Nephron progenitor cell (in vitro differentiated cells): ENCODE measurements around the gene HS6ST3.

Experiments used
- DNase-seq: peaks from one replicate; pipeline ENCODE4 v3.0.0; 2021
- H3K27ac Mint-ChIP-seq: 2 replicates; pipeline ENCODE4 v1.8.0; 2021; ENCODE audit warnings: mild to moderate bottlenecking, moderate library complexity, mixed read lengths
- H3K27me3 Mint-ChIP-seq: 2 replicates; pipeline ENCODE4 v1.8.0; 2021; ENCODE audit warnings: mild to moderate bottlenecking, low read depth, mixed read lengths; ENCODE audit not compliant: poor library complexity
- H3K36me3 Mint-ChIP-seq: 2 replicates; pipeline ENCODE4 v1.8.0; 2021; ENCODE audit warnings: low read depth, mixed read lengths
- H3K4me1 Mint-ChIP-seq: 2 replicates; pipeline ENCODE4 v1.8.0; 2021; ENCODE audit warnings: mixed read lengths
- H3K4me3 Mint-ChIP-seq: 2 replicates; pipeline ENCODE4 v1.8.0; 2021; ENCODE audit warnings: mild to moderate bottlenecking, moderate library complexity, mixed read lengths
- H3K9me3 Mint-ChIP-seq: 2 replicates; pipeline ENCODE4 v1.8.0; 2021; ENCODE audit warnings: mild to moderate bottlenecking, moderate library complexity, mixed read lengths
- TF ChIP-seq, protein P1 (sequence below): fragments of 200-600 bp; sonication (generic); IDR thresholded peaks from 2 replicates; pipeline ENCODE4 v1.5.0; 2021; ENCODE audit warnings: antibody characterized with exemption

The HS6ST3 gene

GRCh38 chr13:96243376-96243775, 153.5 kb downstream of the HS6ST3 start:
- Mint-ChIP-seq H3K4me3 (no peak overlapping the region), H3K36me3 (no peaks in the 10 kb centered on the region), H3K4me1 (peaks cover 23% of the 10 kb centered on the region), H3K27me3 (peaks cover 3% of the 10 kb centered on the region), H3K9me3 (no peaks in the 10 kb centered on the region), H3K27ac (no peak overlapping the region)
- TF ChIP-seq, protein P1, sequence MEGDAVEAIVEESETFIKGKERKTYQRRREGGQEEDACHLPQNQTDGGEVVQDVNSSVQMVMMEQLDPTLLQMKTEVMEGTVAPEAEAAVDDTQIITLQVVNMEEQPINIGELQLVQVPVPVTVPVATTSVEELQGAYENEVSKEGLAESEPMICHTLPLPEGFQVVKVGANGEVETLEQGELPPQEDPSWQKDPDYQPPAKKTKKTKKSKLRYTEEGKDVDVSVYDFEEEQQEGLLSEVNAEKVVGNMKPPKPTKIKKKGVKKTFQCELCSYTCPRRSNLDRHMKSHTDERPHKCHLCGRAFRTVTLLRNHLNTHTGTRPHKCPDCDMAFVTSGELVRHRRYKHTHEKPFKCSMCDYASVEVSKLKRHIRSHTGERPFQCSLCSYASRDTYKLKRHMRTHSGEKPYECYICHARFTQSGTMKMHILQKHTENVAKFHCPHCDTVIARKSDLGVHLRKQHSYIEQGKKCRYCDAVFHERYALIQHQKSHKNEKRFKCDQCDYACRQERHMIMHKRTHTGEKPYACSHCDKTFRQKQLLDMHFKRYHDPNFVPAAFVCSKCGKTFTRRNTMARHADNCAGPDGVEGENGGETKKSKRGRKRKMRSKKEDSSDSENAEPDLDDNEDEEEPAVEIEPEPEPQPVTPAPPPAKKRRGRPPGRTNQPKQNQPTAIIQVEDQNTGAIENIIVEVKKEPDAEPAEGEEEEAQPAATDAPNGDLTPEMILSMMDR: no peak
- DNase-seq: no peak

DNA sequence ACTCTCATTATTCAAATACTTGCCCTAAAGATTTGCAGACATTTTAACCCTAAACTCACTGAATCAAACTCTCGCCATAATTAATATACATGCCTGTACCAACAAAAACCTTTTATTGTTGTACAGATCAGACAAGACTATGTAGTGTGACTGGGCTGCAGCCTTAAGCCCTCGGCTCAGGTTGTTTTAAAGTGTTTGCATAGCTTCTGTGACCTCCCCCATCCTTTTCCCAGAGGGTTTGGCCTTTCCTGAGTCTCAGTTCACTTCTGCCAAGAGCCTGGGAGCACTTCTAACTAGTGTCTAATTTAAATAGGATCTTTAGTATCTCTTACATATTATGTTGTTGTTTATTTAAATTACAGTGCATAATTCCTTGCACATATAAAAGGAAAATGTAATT, 158.2 kb downstream of the HS6ST3 start:
- Mint-ChIP-seq H3K9me3 (peaks cover 4% of the 10 kb centered on the region), H3K36me3 (no peaks in the 10 kb centered on the region), H3K27me3 (no peaks in the 10 kb centered on the region), H3K4me3 (no peak overlapping the region), H3K4me1 (peaks cover 30% of the 10 kb centered on the region), H3K27ac (no peak overlapping the region)
- DNase-seq: peak; percentile 4
- TF ChIP-seq, protein P1: no peak

GRCh38 chr13:96248996-96249395, 159.1 kb downstream of the HS6ST3 start:
- Mint-ChIP-seq H3K36me3 (no peaks in the 10 kb centered on the region), H3K27me3 (no peaks in the 10 kb centered on the region), H3K9me3 (peaks cover 4% of the 10 kb centered on the region), H3K4me1 (peaks cover 30% of the 10 kb centered on the region), H3K27ac (peak overlapping the region; percentile 11), H3K4me3 (no peak overlapping the region)
- DNase-seq: no peak
- TF ChIP-seq, protein P1: no peak

DNA sequence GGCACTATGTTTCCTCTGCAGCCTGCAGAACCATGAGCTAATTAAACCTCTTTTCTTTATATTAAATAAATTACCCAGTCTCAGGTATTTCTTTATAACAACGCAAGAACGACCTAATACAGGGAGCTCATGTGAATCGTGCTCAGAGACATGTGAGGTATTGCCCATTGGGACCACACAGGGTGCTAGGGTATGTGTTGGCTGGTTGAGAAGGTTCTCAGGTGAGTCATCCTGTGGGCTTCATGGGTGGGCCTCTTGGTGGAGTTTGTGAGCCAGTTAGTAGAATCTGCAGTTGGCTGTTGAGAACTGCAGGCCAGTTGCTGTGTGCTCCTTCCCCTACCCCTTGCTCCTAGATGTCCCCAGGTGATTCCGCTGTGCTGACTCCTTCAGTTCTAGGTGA, 163.0 kb downstream of the HS6ST3 start:
- Mint-ChIP-seq H3K27me3 (no peaks in the 10 kb centered on the region), H3K36me3 (no peaks in the 10 kb centered on the region), H3K9me3 (peaks cover 4% of the 10 kb centered on the region), H3K27ac (no peak overlapping the region), H3K4me1 (peaks cover 10% of the 10 kb centered on the region), H3K4me3 (no peak overlapping the region)
- no peak for DNase-seq
- TF ChIP-seq, protein P1: no peak

DNA sequence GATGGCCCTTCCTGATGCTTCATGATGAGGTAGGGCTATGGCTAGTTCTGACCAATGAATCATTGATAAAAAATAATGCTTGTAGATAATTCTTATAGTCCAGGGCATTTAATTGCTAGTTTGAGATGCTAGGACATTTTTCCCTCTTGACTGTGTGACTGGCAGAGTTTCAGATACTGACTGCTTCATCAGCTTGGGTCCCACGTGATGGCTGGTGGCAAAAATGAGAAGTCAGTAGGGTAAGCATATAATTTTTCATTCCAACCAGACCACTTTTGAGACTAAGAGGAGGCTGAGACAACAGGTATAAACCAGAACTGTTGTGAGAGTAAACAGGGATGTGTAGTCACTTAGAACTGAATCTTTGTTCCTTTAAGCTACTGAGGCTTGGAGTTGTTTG, 183.3 kb downstream of the HS6ST3 start:
- no peak for DNase-seq
- Mint-ChIP-seq H3K9me3 (no peaks in the 10 kb centered on the region), H3K36me3 (no peaks in the 10 kb centered on the region), H3K27me3 (no peaks in the 10 kb centered on the region), H3K4me3 (no peak overlapping the region), H3K4me1 (no peaks in the 10 kb centered on the region), H3K27ac (no peak overlapping the region)
- TF ChIP-seq, protein P1: no peak

DNA sequence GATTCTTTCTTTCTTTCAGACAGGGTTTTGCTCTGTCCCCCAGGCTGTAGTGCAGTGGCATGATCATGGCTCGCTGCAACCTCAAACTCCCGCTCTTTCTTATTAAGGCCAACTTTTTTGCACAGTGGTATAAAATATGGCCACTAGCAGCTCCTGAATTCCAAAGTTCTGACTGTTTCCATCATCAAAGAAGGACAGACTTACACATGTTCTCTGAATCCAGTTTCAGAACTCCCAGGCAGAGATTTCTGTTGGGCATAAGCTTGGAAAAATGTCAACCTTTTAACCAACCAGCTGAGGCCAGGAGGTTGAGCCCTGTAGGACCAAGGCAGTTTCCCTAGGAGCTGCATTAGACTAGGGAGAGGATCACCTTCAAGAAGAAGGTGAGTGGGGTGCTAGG, 184.1 kb downstream of the HS6ST3 start:
- Mint-ChIP-seq H3K9me3 (no peaks in the 10 kb centered on the region), H3K4me1 (no peaks in the 10 kb centered on the region), H3K27me3 (no peaks in the 10 kb centered on the region), H3K4me3 (no peak overlapping the region), H3K27ac (no peak overlapping the region), H3K36me3 (no peaks in the 10 kb centered on the region)
- no peak for DNase-seq
- TF ChIP-seq, protein P1: no peak
